ENCODE results near the gene UBE3D.

Gene UBE3D

DNA sequence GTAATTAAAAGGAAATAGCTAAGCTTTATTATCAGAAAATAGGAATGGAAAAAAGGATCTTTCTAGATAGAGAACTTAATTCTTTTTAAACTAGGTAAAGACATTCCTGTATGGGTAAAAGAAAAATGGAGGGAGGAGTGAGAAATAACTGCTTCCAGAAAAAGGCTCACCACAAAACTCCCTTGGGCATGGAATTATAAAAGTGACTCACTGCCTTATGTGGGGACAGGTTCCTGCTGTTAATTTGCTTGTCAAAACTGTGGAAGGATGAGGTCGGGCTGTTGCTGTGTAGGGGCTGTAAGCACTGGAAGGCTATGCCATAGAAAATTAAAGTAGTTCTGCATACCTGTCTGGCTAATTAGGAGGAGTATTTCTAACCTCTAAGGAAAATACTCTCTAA, 158.7 kb downstream of the UBE3D start:
- no peak overlapping the region for H4K91ac ChIP-seq (ENCODE audit: low read length)
- H3K36me3 ChIP-seq (ENCODE audit: control insufficient read depth in 1 of 2, insufficient read depth in 2 of 2, low read depth in 1 of 2, low read length in 2 of 2) = no peaks in the 10 kb centered on the region
- H2BK12ac ChIP-seq (ENCODE audit: low read length in 2 of 2) = no peak overlapping the region
- no peak overlapping the region for H2BK5ac ChIP-seq (ENCODE audit: low read depth, low read length, poor library complexity, severe bottlenecking)
- DNase-seq = peak; percentile 80
- peaks cover 4% of the 10 kb centered on the region for H3K4me1 ChIP-seq (ENCODE audit: control insufficient read depth, insufficient read depth, low read depth, low read length)
- no peak overlapping the region for H3K4me2 ChIP-seq (ENCODE audit: low read length, poor library complexity, severe bottlenecking)
- peaks cover 2% of the 10 kb centered on the region for H3K79me1 ChIP-seq (replicated peaks; ENCODE audit: low read length, poor library complexity, severe bottlenecking)
- no peak overlapping the region for H3K9ac ChIP-seq (ENCODE audit: low read length)
- no peak overlapping the region for H2BK120ac ChIP-seq (ENCODE audit: low read depth, low read length)
- H2AFZ ChIP-seq (ENCODE audit: low read depth, low read length) = no peak overlapping the region
- no peak overlapping the region for H3K27ac ChIP-seq (ENCODE audit: low read length, poor library complexity, severe bottlenecking)
- no peak overlapping the region for H2AK5ac ChIP-seq (ENCODE audit: low read length, severe bottlenecking)
- no peak overlapping the region for H3K18ac ChIP-seq (ENCODE audit: low read depth in 1 of 2, low read length in 2 of 2)
- H3K23ac ChIP-seq (ENCODE audit: low read length in 2 of 2) = no peak overlapping the region
- no peak overlapping the region for H3K4ac ChIP-seq (ENCODE audit: low read depth in 1 of 2, low read length in 2 of 2)
- H2BK15ac ChIP-seq (ENCODE audit: low read depth, poor library complexity, severe bottlenecking) = no peak overlapping the region
- H4K8ac ChIP-seq (ENCODE audit: low read length) = no peak overlapping the region
- H3K9me3 ChIP-seq (ENCODE audit: control insufficient read depth, low read length) = no peaks in the 10 kb centered on the region
- H3K4me3 ChIP-seq (ENCODE audit: insufficient read depth in 1 of 2, low read depth in 1 of 2, low read length in 2 of 2) = no peak overlapping the region
- WGBS = 0% methylated on average over 1 of the region's 1 CpG
- H3K14ac ChIP-seq (ENCODE audit: low read length in 2 of 2) = no peak overlapping the region
- no peaks in the 10 kb centered on the region for H3K27me3 ChIP-seq (ENCODE audit: control insufficient read depth in 1 of 2, insufficient read depth in 1 of 2, low read length in 2 of 2)

DNA sequence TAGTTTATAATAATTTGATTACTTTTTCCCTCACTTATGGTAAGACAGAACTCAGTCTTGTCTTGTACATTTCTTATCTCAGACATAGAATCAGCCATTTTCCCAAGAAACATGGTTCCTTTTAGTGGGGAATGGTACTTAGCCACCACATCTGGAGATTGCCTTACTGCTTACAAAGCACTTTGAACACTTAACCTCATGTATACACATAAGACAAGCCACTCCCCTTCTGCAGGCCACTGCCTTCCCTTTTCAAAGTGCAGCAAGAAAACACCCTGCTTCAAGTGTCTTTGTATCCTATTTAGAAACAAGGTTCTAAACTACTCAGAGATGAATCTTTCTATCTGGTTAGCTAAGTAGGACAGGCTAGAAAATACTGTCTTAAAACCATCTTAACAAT, 159.2 kb downstream of the UBE3D start:
- Histone ChIP-seq H4K8ac (ENCODE audit: low read length) (no peak overlapping the region), H3K4me1 (ENCODE audit: control insufficient read depth, insufficient read depth, low read depth, low read length) (peaks cover 4% of the 10 kb centered on the region), H2BK12ac (ENCODE audit: low read length in 2 of 2) (no peak overlapping the region), H2AFZ (ENCODE audit: low read depth, low read length) (no peak overlapping the region), H3K4me3 (ENCODE audit: insufficient read depth in 1 of 2, low read depth in 1 of 2, low read length in 2 of 2) (no peak overlapping the region), H2BK120ac (ENCODE audit: low read depth, low read length) (no peak overlapping the region), H3K14ac (ENCODE audit: low read length in 2 of 2) (no peak overlapping the region), H2BK15ac (ENCODE audit: low read depth, poor library complexity, severe bottlenecking) (no peak overlapping the region), H3K4ac (ENCODE audit: low read depth in 1 of 2, low read length in 2 of 2) (no peak overlapping the region), H2BK5ac (ENCODE audit: low read depth, low read length, poor library complexity, severe bottlenecking) (no peak overlapping the region), H3K23ac (ENCODE audit: low read length in 2 of 2) (no peak overlapping the region), H3K9ac (ENCODE audit: low read length) (no peak overlapping the region), H3K18ac (ENCODE audit: low read depth in 1 of 2, low read length in 2 of 2) (no peak overlapping the region), H3K4me2 (ENCODE audit: low read length, poor library complexity, severe bottlenecking) (no peak overlapping the region), H3K9me3 (ENCODE audit: control insufficient read depth, low read length) (no peaks in the 10 kb centered on the region), H3K36me3 (ENCODE audit: control insufficient read depth in 1 of 2, insufficient read depth in 2 of 2, low read depth in 1 of 2, low read length in 2 of 2) (no peaks in the 10 kb centered on the region), H3K27me3 (ENCODE audit: control insufficient read depth in 1 of 2, insufficient read depth in 1 of 2, low read length in 2 of 2) (no peaks in the 10 kb centered on the region), H3K27ac (ENCODE audit: low read length, poor library complexity, severe bottlenecking) (peak overlapping the region; percentile 45), H4K91ac (ENCODE audit: low read length) (no peak overlapping the region), H2AK5ac (ENCODE audit: low read length, severe bottlenecking) (no peak overlapping the region), H3K79me1 (replicated peaks; ENCODE audit: low read length, poor library complexity, severe bottlenecking) (peaks cover 2% of the 10 kb centered on the region)
- peak; percentile 79 for DNase-seq

DNA sequence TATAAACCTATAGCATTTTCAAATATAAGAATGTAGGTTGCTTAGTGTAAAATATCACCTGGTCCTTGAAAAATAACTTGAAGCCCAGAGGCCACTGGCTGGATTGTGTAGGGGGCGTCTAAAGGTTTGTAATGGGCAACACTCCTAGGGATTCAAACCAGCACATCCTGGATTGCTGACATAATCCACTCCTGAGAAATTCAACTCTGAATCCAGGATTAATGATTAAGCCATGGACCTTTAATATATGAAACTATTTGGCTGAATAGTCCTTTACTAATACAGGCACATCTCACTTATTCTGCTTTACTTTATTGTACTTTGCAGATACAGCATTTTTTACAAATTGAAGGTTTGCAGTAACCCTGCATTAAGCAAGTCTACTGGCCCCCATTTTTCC, 160.8 kb downstream of the UBE3D start:
- H3K4me2 ChIP-seq (ENCODE audit: low read length, poor library complexity, severe bottlenecking) = no peak overlapping the region
- H2BK12ac ChIP-seq (ENCODE audit: low read length in 2 of 2) = no peak overlapping the region
- no peak overlapping the region for H4K8ac ChIP-seq (ENCODE audit: low read length)
- H2AFZ ChIP-seq (ENCODE audit: low read depth, low read length) = no peak overlapping the region
- H3K36me3 ChIP-seq (ENCODE audit: control insufficient read depth in 1 of 2, insufficient read depth in 2 of 2, low read depth in 1 of 2, low read length in 2 of 2) = no peaks in the 10 kb centered on the region
- H3K23ac ChIP-seq (ENCODE audit: low read length in 2 of 2) = no peak overlapping the region
- 90% methylated on average over 1 of the region's 1 CpG for WGBS
- H3K9ac ChIP-seq (ENCODE audit: low read length) = no peak overlapping the region
- H2BK15ac ChIP-seq (ENCODE audit: low read depth, poor library complexity, severe bottlenecking) = no peak overlapping the region
- H2BK5ac ChIP-seq (ENCODE audit: low read depth, low read length, poor library complexity, severe bottlenecking) = no peak overlapping the region
- H3K9me3 ChIP-seq (ENCODE audit: control insufficient read depth, low read length) = no peaks in the 10 kb centered on the region
- DNase-seq = no peak
- H3K4me3 ChIP-seq (ENCODE audit: insufficient read depth in 1 of 2, low read depth in 1 of 2, low read length in 2 of 2) = no peak overlapping the region
- no peaks in the 10 kb centered on the region for H3K27me3 ChIP-seq (ENCODE audit: control insufficient read depth in 1 of 2, insufficient read depth in 1 of 2, low read length in 2 of 2)
- H3K4me1 ChIP-seq (ENCODE audit: control insufficient read depth, insufficient read depth, low read depth, low read length) = peaks cover 3% of the 10 kb centered on the region
- H3K79me1 ChIP-seq (replicated peaks; ENCODE audit: low read length, poor library complexity, severe bottlenecking) = peaks cover 2% of the 10 kb centered on the region
- H2AK5ac ChIP-seq (ENCODE audit: low read length, severe bottlenecking) = no peak overlapping the region
- H3K27ac ChIP-seq (ENCODE audit: low read length, poor library complexity, severe bottlenecking) = peak overlapping the region; percentile 35
- H4K91ac ChIP-seq (ENCODE audit: low read length) = no peak overlapping the region
- H2BK120ac ChIP-seq (ENCODE audit: low read depth, low read length) = no peak overlapping the region
- H3K14ac ChIP-seq (ENCODE audit: low read length in 2 of 2) = no peak overlapping the region
- no peak overlapping the region for H3K4ac ChIP-seq (ENCODE audit: low read depth in 1 of 2, low read length in 2 of 2)
- H3K18ac ChIP-seq (ENCODE audit: low read depth in 1 of 2, low read length in 2 of 2) = no peak overlapping the region

DNA sequence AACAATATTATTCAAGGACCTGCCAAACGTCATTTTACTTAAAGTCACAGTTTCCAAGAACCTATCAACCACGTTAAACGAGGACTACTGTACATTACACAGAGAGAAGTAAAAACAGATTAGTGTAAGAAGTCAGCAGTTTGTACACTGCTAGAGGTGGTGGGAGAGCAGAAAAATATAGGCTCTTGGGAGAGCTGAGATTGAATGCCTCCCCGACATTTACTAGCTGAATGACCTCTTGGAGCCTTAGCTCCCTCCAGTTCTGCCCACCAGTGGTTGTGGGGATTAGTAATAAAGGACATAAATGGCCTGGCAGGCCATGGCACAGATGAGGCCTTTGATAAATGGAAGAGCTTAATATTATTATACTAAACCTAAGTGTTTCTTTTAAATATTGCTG, 161.4 kb downstream of the UBE3D start:
- H3K4me2 ChIP-seq (ENCODE audit: low read length, poor library complexity, severe bottlenecking) = no peak overlapping the region
- H3K18ac ChIP-seq (ENCODE audit: low read depth in 1 of 2, low read length in 2 of 2) = no peak overlapping the region
- H4K91ac ChIP-seq (ENCODE audit: low read length) = no peak overlapping the region
- H3K4me1 ChIP-seq (ENCODE audit: control insufficient read depth, insufficient read depth, low read depth, low read length) = peaks cover 3% of the 10 kb centered on the region
- H2BK120ac ChIP-seq (ENCODE audit: low read depth, low read length) = no peak overlapping the region
- no peak overlapping the region for H3K27ac ChIP-seq (ENCODE audit: low read length, poor library complexity, severe bottlenecking)
- no peak overlapping the region for H3K23ac ChIP-seq (ENCODE audit: low read length in 2 of 2)
- H3K9me3 ChIP-seq (ENCODE audit: control insufficient read depth, low read length) = no peaks in the 10 kb centered on the region
- no peak overlapping the region for H3K4ac ChIP-seq (ENCODE audit: low read depth in 1 of 2, low read length in 2 of 2)
- H3K14ac ChIP-seq (ENCODE audit: low read length in 2 of 2) = no peak overlapping the region
- H2BK12ac ChIP-seq (ENCODE audit: low read length in 2 of 2) = no peak overlapping the region
- H3K4me3 ChIP-seq (ENCODE audit: insufficient read depth in 1 of 2, low read depth in 1 of 2, low read length in 2 of 2) = no peak overlapping the region
- peaks cover 2% of the 10 kb centered on the region for H3K79me1 ChIP-seq (replicated peaks; ENCODE audit: low read length, poor library complexity, severe bottlenecking)
- H2BK15ac ChIP-seq (ENCODE audit: low read depth, poor library complexity, severe bottlenecking) = peak overlapping the region; percentile 57
- WGBS = 100% methylated on average over 3 of the region's 4 CpGs
- H2AFZ ChIP-seq (ENCODE audit: low read depth, low read length) = no peak overlapping the region
- peak overlapping the region; percentile 98 for H2AK5ac ChIP-seq (ENCODE audit: low read length, severe bottlenecking)
- no peaks in the 10 kb centered on the region for H3K27me3 ChIP-seq (ENCODE audit: control insufficient read depth in 1 of 2, insufficient read depth in 1 of 2, low read length in 2 of 2)
- H3K9ac ChIP-seq (ENCODE audit: low read length) = no peak overlapping the region
- DNase-seq = no peak
- H3K36me3 ChIP-seq (ENCODE audit: control insufficient read depth in 1 of 2, insufficient read depth in 2 of 2, low read depth in 1 of 2, low read length in 2 of 2) = no peaks in the 10 kb centered on the region
- no peak overlapping the region for H4K8ac ChIP-seq (ENCODE audit: low read length)
- H2BK5ac ChIP-seq (ENCODE audit: low read depth, low read length, poor library complexity, severe bottlenecking) = no peak overlapping the region

All from mesenchymal stem cell (in vitro differentiated cells and primary cell).